LNCaP clone FGC (cell line): ENCODE results near the gene JUNB.

Experiments used
- DNase-seq: peaks from one replicate; pipeline ENCODE4 v3.0.0-alpha.2; 2011; ENCODE audit warnings: low read depth
- H3K4me3 ChIP-seq: 2 replicates; pipeline ENCODE4 v1.5.1; 2011; ENCODE audit warnings: mild to moderate bottlenecking, low read depth, low read length, control low read depth
- TF ChIP-seq, protein P1 (sequence below): IDR thresholded peaks from 2 replicates; pipeline ENCODE4 v1.5.1; 2012; ENCODE audit warnings: mild to moderate bottlenecking; ENCODE audit not compliant: control insufficient read depth, insufficient read depth; ENCODE audit errors: extremely low read depth

The JUNB gene

DNA sequence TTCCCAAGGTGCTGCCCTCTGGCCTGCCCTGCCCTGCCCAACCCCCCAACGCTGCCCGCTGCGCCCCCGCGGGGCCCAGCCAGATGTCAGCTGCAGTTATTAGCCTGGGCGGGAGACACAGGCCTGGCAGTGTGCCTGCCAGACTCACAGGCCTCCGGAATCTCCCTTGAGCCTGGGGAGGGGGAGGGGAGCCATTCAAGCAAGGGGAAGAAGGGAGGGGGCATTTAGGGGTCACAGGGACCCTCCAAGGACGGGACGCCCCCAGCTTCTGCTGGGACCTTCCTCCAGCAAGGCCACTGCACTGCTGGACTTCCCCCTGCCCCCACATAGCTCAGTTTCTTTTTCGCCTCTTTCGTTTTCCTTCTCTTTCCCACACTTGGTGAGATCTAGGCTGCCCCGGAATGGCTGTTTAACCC lies 2.6 kb upstream of the JUNB start:
- no peak for DNase-seq
- TF ChIP-seq, protein P1, sequence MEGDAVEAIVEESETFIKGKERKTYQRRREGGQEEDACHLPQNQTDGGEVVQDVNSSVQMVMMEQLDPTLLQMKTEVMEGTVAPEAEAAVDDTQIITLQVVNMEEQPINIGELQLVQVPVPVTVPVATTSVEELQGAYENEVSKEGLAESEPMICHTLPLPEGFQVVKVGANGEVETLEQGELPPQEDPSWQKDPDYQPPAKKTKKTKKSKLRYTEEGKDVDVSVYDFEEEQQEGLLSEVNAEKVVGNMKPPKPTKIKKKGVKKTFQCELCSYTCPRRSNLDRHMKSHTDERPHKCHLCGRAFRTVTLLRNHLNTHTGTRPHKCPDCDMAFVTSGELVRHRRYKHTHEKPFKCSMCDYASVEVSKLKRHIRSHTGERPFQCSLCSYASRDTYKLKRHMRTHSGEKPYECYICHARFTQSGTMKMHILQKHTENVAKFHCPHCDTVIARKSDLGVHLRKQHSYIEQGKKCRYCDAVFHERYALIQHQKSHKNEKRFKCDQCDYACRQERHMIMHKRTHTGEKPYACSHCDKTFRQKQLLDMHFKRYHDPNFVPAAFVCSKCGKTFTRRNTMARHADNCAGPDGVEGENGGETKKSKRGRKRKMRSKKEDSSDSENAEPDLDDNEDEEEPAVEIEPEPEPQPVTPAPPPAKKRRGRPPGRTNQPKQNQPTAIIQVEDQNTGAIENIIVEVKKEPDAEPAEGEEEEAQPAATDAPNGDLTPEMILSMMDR = no peak
- no peak overlapping the region for H3K4me3 ChIP-seq

DNA sequence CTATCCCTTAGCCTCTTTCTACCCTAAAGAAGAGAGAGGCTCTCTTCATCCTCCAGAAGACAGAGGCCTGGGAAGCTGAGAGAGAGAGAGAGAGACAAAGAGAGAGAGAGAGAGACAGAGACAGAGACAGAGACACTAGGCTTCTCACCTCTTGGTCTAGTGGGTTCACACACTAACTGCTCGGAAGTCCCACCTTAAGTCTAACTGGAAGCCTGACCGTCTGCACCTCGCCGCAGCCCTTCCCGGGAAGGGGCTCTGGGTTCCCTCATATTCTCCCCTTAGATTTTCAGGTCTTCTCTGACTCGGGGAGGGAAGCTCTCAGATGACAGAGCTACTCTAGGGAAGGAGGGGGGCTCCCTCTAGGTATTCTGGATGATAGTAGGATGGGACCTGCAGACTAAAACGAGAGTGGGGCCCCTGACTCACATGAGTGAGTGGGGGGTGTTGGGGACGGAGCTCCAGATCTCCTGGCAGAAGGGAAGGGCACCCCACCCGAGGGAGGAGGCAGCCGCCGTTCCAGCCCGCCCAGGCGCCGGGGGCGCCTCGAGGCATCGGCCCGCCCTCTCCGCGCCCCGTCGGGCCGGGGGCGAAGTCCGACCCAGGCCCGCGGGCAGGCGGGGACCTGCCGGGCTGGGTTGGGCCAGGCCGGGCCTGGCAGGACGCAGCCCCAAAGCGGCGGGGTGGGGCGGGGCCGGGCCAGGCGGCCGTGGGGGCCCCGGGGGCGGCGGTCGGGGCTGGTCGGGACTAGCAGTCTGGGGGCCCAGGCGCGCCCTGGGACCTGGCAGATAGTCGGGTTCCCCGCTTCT lies 2.0 kb upstream of the JUNB start:
- no peak overlapping the region for H3K4me3 ChIP-seq
- TF ChIP-seq, protein P1 = no peak
- DNase-seq = no peak

DNA sequence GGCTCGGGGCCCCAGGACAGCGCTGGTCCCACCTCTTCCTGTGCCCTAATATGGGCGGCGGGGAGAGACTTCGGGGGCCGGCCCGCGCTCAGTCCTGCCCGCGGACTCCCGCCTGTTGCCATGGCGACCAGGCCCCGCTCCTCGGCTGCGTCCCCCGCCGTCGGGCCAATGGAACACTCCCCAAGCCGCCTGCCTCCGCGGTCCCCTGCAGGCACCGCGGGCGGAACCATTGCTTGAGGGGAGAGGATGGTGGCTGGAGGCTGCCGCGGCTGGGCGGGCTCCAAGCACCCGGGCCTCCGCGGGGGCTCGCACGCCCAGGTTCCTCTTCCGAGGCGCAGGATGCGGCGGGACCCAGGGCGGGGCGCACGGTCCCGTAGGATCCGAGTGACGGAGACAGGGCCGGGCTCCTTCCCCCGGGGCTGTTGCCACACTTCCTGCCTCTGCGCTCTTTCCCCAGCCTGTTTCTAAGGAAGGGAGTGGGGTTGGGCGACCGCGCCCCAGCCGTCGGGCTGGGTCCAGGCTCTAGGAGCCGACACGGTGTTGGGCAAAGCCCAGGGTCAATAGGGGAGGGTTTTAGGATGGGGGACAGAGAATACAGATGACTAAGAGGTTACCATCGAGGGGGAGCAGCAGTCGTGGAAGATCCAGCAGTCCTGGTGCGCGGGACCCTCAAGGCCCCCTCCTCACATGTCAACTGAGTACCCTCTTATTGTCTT lies 1.2 kb upstream of the JUNB start:
- DNase-seq = no peak
- TF ChIP-seq, protein P1 = no peak
- H3K4me3 ChIP-seq = no peak overlapping the region

DNA sequence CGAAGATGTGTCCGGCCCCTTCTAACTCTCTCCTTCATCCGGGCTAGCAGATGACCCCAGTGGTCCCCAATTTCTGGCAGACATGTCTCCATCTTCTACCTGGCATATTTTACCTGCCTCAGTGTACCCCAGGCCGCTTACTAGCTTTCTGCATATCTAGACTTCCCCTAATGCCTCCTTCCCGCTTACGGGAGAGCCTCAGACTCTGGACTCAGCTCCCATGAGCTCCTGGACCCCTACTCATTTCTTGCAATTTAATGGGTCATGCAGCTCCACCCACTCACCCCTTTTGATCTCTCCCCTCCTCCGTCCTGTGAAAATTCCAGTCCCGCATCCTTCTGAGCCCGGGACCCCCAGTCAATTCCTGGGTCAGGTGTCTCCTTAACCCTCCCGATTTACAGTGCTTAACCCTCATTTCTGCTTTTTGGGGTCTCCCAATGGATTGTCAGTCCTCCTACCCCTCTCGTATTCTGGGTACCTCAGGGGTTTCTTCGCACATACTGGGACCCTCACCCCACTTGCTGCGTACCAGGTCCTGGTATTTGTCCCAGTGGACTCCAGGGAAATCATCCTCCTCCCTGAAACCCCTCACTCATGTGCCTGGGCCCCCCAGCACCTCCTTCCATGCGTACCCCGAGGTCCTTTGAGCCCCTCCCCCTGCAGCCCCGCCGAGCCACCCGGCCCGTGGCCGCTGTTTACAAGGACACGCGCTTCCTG lies 500 bp upstream of the JUNB start:
- TF ChIP-seq, protein P1 = no peak
- no peak for DNase-seq

DNA sequence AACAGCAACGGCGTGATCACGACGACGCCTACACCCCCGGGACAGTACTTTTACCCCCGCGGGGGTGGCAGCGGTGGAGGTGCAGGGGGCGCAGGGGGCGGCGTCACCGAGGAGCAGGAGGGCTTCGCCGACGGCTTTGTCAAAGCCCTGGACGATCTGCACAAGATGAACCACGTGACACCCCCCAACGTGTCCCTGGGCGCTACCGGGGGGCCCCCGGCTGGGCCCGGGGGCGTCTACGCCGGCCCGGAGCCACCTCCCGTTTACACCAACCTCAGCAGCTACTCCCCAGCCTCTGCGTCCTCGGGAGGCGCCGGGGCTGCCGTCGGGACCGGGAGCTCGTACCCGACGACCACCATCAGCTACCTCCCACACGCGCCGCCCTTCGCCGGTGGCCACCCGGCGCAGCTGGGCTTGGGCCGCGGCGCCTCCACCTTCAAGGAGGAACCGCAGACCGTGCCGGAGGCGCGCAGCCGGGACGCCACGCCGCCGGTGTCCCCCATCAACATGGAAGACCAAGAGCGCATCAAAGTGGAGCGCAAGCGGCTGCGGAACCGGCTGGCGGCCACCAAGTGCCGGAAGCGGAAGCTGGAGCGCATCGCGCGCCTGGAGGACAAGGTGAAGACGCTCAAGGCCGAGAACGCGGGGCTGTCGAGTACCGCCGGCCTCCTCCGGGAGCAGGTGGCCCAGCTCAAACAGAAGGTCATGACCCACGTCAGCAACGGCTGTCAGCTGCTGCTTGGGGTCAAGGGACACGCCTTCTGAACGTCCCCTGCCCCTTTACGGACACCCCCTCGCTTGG lies 966 bp downstream of the JUNB start:
- peak overlapping the region; percentile 86 for H3K4me3 ChIP-seq
- TF ChIP-seq, protein P1 = no peak
- DNase-seq = peak; percentile 58

More for the DNA sequence above, 500 bp upstream of the JUNB start:
- H3K4me3 ChIP-seq = peak overlapping the region; percentile 86

DNA sequence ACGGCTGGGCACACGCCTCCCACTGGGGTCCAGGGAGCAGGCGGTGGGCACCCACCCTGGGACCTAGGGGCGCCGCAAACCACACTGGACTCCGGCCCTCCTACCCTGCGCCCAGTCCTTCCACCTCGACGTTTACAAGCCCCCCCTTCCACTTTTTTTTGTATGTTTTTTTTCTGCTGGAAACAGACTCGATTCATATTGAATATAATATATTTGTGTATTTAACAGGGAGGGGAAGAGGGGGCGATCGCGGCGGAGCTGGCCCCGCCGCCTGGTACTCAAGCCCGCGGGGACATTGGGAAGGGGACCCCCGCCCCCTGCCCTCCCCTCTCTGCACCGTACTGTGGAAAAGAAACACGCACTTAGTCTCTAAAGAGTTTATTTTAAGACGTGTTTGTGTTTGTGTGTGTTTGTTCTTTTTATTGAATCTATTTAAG lies 1.6 kb downstream of the JUNB start:
- DNase-seq = no peak
- peak overlapping the region; percentile 86 for H3K4me3 ChIP-seq
- TF ChIP-seq, protein P1 = no peak
